HCEC 1CT (cell line): ENCODE results near the gene PELI1.
"Not testable (repeated sequence)": the region's sequence is repeated elsewhere in the genome, so short reads cannot be mapped to it uniquely, and the experiment has no call there.

ENCODE experiments used
- DNase-seq: peaks from one replicate; pipeline ENCODE4 v3.0.0-alpha.2; 2017

PELI1 gene

DNA sequence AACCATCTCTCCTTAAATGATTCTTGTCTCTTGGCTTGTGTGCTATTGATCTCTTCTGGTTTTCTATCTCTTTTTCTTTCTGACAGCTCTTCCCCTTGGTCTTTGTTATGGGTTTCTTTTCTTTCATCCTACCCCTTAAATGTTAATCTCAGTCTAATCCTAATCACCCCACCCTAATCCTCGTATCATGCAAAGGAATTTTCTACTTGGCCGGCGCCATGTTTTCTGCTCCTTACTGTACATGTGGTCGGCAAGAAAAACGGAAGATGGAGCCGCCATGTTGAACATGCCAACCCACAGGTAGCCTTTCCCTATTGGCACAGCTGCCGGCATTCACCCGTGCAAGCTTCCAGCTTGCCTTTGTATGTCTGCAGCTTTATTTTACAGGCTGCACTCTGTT is 63.2 kb downstream of the PELI1 start:
- no peak for DNase-seq

- no peak for DNase-seq
Measured at GRCh38 chr2:64080179-64080578, 64.0 kb downstream of the PELI1 start.

DNA sequence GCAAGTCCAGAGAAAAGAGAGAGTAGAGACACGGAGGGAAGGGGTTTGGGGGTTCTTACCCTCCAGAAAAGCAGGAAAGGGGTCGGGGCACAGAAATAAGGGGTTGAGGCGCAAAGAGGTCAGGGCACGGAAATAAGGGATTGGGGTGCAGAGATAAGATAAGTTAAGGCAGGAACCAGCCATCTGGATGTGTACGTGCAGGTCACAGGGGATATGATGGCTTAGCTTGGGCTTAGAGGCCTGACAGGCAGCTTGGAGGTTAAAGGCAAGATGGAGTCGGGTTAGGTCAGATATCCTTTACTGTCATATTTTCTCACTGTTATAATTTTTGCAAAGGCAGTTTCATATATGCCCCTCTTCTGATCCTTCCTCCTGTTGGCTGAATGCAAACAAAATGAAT is 64.5 kb downstream of the PELI1 start:
- not testable (repeated sequence) for DNase-seq

DNA sequence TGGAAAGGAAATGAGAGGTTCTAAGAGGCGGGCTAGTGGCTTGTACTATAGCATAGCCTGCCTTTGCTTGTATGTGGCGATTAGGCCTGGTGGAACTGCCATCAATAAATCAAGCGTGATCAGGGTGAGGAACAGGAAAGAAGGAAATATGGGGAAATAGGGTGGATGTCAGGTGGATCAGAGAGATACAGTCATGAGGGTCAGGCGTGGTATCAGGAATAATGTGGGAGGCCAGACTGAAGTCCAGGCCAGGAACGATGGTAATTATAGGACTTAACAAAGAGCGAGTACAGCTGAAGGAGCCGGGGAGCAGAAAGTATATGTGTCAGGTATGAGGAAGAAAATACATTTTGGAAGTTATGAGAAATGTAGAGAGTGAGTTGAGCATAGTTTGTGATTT is 67.4 kb downstream of the PELI1 start:
- DNase-seq, result not testable (repeated sequence)

GRCh38 chr2:64074616-64075015 is 69.6 kb downstream of the PELI1 start:
- DNase-seq, result not testable (repeated sequence)

GRCh38 chr2:64067326-64067725 is 76.9 kb downstream of the PELI1 start:
- DNase-seq, result no peak

GRCh38 chr2:64065516-64065915 is 78.7 kb downstream of the PELI1 start:
- DNase-seq, result no peak

- DNase-seq, result peak; percentile 95
Measured at GRCh38 chr2:64063924-64064331, 80.3 kb downstream of the PELI1 start.

DNA sequence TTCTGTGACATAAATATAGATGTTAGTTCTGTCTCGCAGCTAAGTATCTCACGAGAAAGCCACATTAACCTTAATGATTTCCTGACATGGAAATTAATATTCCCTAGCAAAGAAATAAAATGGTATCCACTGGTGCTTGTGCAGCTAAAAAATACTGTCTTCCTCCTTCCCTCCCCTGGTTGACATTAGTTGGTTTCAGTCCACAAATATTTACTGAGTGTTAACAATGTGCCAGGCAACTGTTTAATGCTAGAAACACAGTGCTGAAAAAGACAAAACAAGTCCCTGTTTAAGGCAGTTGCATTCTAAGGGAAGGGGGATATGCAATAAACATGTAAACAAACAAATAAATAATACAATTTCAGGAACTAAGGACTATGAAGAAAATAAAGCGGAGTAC is 80.8 kb downstream of the PELI1 start:
- DNase-seq, result no peak

DNA sequence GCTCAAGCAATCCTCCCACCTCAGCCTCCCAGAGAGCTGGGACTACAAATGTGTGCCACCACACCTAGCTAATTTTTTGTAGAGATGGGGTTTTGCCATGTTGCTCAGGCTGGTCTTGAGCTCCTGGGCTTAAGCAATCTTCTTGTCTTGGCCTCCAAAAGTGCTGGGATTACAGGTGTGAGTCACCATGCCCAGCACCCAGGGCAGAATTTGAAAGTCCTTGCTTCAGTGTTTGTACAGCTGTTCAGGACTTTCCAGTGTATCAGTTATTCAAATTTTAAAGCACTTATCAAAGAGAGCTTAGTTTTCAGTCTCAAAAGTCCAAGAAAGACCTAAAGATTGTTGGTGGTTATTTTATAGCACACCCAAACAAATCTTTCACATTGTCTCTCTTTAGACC is 81.4 kb downstream of the PELI1 start:
- peak; percentile 74 for DNase-seq

GRCh38 chr2:64059270-64059669 is 85.0 kb downstream of the PELI1 start:
- DNase-seq, result no peak

GRCh38 chr2:64056021-64056420 is 88.2 kb downstream of the PELI1 start:
- no peak for DNase-seq

GRCh38 chr2:64054161-64054915 is 89.9 kb downstream of the PELI1 start:
- DNase-seq, result no peak

DNA sequence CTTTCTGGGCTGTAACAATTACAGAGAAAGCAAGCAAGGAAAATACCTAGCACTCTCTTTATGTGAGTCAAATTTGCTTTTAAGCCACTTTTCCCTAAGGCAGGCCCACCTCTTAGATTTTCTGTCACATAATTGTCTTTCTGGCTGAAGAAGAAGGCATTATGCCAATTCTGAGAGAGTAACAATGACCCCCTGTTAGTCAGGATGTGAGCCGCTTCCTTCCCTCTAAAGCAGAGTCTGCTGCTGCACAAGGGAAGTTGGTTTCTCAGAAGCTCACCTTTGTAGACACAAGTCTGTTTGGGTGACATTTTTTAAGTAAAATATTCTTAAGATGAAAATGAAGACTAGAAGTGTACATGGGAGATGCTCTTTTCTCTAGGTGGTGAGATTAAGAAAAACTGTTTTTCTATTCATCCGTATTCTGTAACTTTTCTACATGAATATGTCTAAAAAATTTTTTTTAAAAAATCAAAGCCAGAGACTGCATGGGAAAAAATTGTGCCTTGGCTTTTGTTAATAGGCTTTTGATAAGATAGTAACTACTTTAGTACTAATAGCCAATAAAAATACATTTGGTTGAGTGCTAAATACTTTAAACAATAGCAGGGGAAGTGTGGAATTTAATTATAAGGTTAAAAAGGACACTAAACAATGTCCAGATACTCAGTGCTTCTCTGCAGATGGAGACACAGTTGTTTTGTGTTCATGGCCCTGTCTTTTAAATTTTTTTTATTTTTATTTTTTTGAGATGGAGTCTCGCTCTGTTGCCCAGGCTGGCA is 91.6 kb downstream of the PELI1 start:
- no peak for DNase-seq

DNA sequence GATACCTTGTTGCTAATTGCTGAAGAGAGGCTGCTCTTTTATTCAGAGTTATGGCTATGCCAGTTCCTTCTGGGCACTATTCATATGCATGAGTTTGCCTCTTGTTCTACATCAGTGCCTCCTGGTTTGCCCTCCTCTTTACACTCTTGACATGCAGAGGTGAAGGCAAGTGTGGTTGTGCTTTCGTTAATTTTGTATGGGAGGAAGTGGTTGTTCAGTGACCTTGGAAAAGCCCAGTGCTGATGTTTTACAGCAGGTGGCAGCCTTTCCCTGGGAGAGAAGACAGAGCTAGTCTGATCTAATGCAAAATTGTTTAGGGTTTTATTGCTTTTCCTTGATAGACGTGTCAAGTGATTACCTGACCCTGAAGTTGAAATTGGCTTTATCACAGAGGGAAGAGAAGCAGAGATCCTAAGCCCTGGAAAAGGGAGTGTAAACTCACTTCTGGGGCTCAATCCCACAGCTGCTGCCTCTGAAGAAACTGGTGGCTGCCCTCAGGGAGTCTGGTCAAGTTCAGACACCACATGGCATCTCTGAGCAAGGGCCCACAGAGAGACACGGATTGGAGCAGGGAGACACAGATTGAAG is 94.5 kb downstream of the PELI1 start:
- DNase-seq, result peak; percentile 74

GRCh38 chr2:64045938-64046337 is 98.3 kb downstream of the PELI1 start:
- DNase-seq, result no peak
